Fibroblast of lung (primary cell): ENCODE data around the gene ANAPC13.

ENCODE experiments used
- CTCF ChIP-seq, 2 donors: IDR thresholded peaks in 1 of 2; conservative IDR thresholded peaks in 1 of 2; 1 replicate in 1 of 2; 2 replicates in 1 of 2; pipeline ENCODE4 v1.5.1; 2011 to 2012; ENCODE audit warnings: low read length in 2 of 2, control low read depth in 1 of 2, inconsistent platforms in 1 of 2, low read depth in 1 of 2, mild to moderate bottlenecking in 1 of 2
- EZH2 ChIP-seq: IDR thresholded peaks from 2 replicates; pipeline ENCODE4 v1.5.1; 2012; ENCODE audit warnings: low read length, control low read depth, mild to moderate bottlenecking; ENCODE audit errors: missing control alignments

GRCh38 chr3:134445095-134445494 is 40.7 kb downstream of the ANAPC13 start:
- TF ChIP-seq EZH2 (no peak), CTCF (conservative IDR thresholded peaks at IDR 0.05 in 1 of 2, IDR thresholded peaks at IDR 0.05 in 1 of 2; ENCODE audit: low read depth in 1 of 2, low read length in 2 of 2) (no peak)
